ENCODE results near the gene CYTIP. TPM values are rescaled to one million over a fixed set of nuclear protein-coding genes. Genes with fewer than 3 reads are reported as not detected.

The CYTIP gene
- total RNA-seq, 1 donor from 2014 or later, result 34.7 TPM

DNA sequence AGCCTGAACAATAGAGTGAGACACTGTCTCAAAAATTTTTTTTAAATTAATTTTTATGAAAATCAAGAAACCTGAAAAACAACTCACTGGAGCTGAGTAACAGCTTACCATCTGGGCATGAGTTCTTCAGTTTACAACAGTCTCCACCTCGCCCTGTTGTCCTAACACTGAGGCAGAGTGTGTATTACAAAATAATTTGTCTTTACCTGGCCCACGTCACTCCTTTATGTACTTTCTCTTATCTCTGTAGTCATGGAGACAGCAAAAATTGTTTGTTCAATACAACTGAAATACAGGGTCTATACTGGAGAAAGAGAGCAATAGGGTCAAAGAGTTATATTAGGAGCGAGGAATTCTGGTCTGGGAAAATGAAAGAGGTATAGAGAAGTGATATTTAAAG is 48.1 kb downstream of the CYTIP start:
- DNase-seq (no peak), ATAC-seq (peak; percentile 59)
- Histone ChIP-seq H3K27ac (no peak overlapping the region), H3K36me3 (no peaks in the 10 kb centered on the region), H3K4me1 (no peaks in the 10 kb centered on the region), H3K4me3 (no peak overlapping the region), H3K27me3 (no peaks in the 10 kb centered on the region), H3K9me3 (no peaks in the 10 kb centered on the region)
- TF ChIP-seq, protein P1, sequence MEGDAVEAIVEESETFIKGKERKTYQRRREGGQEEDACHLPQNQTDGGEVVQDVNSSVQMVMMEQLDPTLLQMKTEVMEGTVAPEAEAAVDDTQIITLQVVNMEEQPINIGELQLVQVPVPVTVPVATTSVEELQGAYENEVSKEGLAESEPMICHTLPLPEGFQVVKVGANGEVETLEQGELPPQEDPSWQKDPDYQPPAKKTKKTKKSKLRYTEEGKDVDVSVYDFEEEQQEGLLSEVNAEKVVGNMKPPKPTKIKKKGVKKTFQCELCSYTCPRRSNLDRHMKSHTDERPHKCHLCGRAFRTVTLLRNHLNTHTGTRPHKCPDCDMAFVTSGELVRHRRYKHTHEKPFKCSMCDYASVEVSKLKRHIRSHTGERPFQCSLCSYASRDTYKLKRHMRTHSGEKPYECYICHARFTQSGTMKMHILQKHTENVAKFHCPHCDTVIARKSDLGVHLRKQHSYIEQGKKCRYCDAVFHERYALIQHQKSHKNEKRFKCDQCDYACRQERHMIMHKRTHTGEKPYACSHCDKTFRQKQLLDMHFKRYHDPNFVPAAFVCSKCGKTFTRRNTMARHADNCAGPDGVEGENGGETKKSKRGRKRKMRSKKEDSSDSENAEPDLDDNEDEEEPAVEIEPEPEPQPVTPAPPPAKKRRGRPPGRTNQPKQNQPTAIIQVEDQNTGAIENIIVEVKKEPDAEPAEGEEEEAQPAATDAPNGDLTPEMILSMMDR (IDR thresholded peaks at IDR 0.05), result no peak
- intact Hi-C loops (cut with DNase I), result no loop called here

DNA sequence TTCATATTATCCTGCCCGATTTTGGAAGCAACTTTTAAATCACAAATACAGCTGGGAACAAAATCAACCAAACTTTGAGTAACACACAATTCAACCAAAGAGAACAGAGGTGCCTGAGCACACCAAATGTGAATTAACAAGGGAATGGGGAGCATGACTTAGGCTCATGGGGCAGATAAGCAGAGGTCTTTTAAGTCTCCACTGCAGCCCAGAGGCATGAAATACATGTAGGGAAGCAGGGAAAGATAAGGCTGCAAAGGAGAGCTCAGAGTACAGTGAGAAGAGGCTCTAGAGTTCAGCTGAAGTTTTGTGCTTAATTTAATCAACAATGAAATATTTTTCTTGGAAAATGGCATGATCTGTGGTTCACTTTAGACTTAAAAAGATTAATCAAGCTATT is 49.0 kb downstream of the CYTIP start:
- intact Hi-C loops (cut with DNase I), result no loop called here
- TF ChIP-seq, protein P1 (IDR thresholded peaks at IDR 0.05), result no peak
- Histone ChIP-seq H3K4me1 (no peaks in the 10 kb centered on the region), H3K36me3 (no peaks in the 10 kb centered on the region), H3K9me3 (no peaks in the 10 kb centered on the region), H3K27me3 (no peaks in the 10 kb centered on the region), H3K4me3 (no peak overlapping the region), H3K27ac (no peak overlapping the region)
- DNase-seq (no peak), ATAC-seq (no peak)

DNA sequence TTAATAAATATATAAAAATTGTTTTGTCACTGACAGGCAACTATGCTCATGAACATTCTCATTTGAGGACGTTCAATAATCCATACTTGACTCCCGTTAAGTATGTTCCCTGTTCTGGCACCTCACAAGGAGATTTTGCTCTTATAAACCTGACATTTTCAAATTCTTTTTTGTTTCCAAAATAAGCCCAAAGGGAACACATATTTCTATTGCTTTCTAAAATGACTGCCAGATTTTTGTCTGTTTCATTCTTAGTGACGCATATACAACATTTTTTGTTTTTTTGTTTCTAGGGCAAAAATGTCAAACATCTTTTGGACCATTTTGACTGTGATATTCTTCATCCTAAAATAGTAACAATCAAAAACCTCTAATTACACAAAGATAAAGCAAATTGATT is 50.5 kb downstream of the CYTIP start:
- Histone ChIP-seq H3K4me3 (no peak overlapping the region), H3K4me1 (no peaks in the 10 kb centered on the region), H3K27me3 (no peaks in the 10 kb centered on the region), H3K27ac (no peak overlapping the region), H3K36me3 (no peaks in the 10 kb centered on the region), H3K9me3 (no peaks in the 10 kb centered on the region)
- ATAC-seq (no peak), DNase-seq (no peak)
- TF ChIP-seq, protein P1 (IDR thresholded peaks at IDR 0.05), result no peak
- intact Hi-C loops (cut with DNase I), result no loop called here

DNA sequence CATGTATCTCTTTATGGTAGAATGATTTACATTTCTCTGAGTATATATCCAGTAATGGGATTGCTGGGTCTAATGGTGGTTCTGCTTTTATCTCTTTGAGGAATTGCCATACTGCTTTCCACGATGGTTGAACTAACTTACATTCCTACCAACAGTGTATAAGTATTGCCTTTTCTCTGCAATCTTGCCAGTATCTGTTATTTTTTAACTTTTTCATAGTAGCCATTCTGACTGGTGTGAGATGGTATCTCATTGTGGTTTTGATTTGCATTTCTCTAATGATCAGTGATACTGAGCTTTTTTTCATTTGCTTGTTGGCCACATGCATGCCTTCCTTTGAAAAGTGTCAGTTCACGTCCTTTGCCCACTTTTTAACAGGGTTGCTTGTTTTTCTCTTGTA is 55.1 kb downstream of the CYTIP start:
- DNase-seq (no peak), ATAC-seq (no peak)
- H3K27ac ChIP-seq, result no peak overlapping the region
- intact Hi-C loops (cut with DNase I), result no loop called here
- H3K27me3 ChIP-seq, result no peaks in the 10 kb centered on the region
- no peaks in the 10 kb centered on the region for H3K36me3 ChIP-seq
- H3K4me1 ChIP-seq, result no peaks in the 10 kb centered on the region
- H3K4me3 ChIP-seq, result no peak overlapping the region
- TF ChIP-seq, protein P1 (IDR thresholded peaks at IDR 0.05), result no peak
- no peaks in the 10 kb centered on the region for H3K9me3 ChIP-seq

DNA sequence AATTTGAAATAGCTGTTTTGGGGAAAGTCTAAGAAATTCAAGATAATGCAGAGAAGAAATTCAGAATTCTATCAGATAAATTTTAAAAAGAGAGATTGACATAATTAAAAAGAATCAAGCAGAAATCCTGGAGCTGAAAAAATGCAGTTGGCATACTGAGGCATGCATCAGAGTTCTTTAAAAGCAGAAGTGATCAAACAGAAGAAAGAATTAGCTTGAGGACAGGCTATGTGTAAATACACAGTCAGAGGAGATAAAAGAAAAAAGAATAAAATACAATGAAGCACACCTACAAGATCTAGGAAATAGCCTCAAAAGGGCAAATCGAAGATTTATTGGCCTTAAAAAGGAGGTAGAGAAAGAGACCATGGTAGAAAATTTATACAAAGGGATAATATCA is 57.1 kb downstream of the CYTIP start:
- H3K27me3 ChIP-seq, result no peaks in the 10 kb centered on the region
- no peaks in the 10 kb centered on the region for H3K36me3 ChIP-seq
- H3K9me3 ChIP-seq, result no peaks in the 10 kb centered on the region
- no peak overlapping the region for H3K27ac ChIP-seq
- intact Hi-C loops (cut with DNase I), result no loop called here
- H3K4me3 ChIP-seq, result no peak overlapping the region
- ATAC-seq (no peak), DNase-seq (no peak)
- no peaks in the 10 kb centered on the region for H3K4me1 ChIP-seq
- TF ChIP-seq, protein P1 (IDR thresholded peaks at IDR 0.05), result no peak

DNA sequence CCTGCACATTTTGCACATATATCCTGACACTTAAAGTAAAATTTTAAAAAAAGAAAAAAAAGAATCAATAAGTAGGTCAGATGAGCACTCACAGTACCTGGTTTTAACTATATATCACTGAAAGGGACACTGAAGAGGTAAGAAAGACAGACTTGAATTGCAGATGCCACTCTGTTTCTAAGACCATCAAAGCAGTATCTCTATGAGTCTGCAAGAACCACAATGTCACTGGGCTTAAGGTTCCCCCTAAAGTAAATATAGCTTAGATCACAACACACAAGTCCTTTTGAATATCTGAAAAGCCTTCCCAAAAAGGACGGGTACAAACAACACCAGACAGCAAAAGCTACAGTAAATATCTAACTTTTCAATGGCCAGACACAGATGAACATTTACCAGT is 57.6 kb downstream of the CYTIP start:
- ATAC-seq, result no peak
- Histone ChIP-seq H3K27me3 (no peaks in the 10 kb centered on the region), H3K4me1 (no peaks in the 10 kb centered on the region), H3K27ac (no peak overlapping the region), H3K36me3 (no peaks in the 10 kb centered on the region), H3K9me3 (no peaks in the 10 kb centered on the region), H3K4me3 (no peak overlapping the region)
- TF ChIP-seq, protein P1 (IDR thresholded peaks at IDR 0.05), result no peak
- intact Hi-C loops (cut with DNase I), result no loop called here
- DNase-seq, result no peak

Measured in upper lobe of right lung (tissue), 1 donor.